ENCODE data around the gene POU2F3.
A peak's percentile ranks its signal among the peaks of the same experiment; 100 is the strongest.

The POU2F3 gene

DNA sequence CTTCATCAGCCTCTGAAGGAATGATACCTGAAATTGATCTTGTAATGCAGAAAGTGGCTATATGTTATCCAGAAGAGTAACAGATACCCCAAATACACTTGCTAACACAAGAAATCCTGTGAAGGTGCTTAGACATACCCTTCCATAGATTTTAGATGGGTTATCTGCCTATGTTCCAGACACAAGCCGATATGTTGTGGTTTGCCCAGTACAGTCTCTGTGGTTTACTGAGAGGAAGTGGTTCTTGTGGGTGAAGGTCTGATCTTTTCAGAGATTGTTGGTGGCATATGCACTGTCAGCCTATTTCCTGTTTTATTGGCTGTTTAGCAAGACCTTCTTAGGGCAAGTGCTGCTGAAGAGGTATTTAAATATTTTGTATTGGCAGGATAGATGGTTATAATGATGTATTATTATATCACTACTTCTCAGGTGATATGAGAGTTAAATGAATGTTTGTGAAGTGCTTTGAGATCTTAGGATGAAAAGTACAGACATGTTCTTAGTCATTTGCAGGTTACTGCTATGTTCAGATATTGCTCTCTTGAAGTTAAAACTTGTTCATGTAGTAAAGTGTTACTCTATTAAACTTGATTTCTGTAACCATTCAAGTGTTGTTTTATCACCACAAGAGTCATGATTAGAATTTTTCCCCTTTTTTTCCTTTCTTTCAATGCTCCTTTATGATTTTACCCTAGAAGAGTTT lies 104.5 kb downstream of the POU2F3 start:
- peak in 1 of 2 experiments; percentile 31 for DNase-seq

DNA sequence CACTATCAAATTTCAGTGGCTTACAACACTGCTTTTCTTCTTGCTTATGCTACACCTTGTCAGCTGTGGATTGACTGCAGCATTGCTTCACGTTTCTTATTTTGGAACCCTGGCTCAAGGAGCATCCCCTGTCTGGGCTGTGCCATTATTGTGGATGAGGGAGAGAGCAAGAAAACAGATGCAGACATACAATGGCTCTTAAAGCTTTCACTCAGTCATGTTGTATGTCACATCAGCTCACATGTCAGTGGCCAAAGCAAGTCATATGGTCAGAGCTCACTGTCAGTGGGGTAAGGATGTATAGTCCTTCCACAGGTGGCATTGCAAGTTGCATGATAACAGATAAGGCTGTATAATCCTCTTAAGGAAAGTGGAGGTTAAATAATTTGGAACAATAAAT lies 106.3 kb downstream of the POU2F3 start:
- no peak for DNase-seq

DNA sequence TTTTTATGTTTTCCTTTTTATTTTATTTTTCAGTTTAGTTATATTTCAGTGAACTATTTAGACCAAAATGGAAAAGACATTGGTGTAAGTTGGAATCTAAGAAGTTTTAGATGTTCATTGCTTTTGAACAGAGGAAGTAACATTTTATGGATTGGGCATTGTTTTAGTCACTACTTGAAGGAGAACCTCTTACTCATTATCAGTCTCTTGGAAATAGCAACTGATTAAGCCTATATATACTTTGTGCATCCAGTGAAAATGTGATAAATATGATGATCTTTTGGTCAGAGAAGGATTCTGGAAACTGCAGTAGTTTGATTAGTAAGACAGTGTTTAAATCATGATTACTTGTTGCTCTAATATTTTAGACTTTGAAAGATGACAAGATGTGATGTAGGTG lies 110.7 kb downstream of the POU2F3 start:
- no peak for DNase-seq

DNA sequence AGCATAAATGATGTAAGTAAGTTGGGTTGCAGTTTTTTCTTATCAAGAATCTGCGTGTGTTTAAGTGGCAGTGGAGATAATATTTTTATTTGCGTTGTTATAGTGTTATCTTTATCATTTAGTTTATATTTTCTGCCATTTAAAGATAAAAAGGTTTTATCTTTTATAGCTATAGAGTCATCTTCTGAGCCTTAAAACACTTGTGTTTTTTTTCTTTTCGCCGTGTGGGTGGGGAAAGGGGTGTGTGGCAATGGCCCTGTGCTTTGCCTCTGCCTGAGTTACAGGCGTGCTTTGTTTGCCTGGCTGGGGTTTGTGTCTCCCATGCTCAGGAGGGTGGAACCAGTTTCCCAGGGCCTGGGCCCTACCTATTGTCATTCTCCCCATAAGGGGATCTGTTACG lies 112.5 kb downstream of the POU2F3 start:
- DNase-seq, result no peak

DNA sequence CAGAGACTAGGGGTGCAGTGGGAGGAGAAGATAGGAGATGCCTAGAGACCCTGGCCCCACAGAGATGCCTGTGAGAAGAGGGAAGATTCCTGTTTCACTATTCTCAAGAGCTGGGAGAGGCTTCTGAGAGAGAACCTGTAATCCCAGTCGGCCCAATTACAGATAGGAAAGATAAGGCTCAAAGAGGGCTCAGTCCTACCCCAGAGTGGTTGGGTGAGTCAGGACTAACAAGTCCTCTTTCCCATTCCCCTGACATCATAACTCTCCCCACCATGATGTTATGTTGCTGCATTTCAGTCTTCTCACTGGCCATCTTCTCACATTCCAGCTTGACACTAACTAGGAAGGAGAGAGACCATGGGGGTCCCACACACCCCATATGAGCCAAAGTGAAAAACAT lies 114.1 kb downstream of the POU2F3 start:
- no peak for DNase-seq

DNA sequence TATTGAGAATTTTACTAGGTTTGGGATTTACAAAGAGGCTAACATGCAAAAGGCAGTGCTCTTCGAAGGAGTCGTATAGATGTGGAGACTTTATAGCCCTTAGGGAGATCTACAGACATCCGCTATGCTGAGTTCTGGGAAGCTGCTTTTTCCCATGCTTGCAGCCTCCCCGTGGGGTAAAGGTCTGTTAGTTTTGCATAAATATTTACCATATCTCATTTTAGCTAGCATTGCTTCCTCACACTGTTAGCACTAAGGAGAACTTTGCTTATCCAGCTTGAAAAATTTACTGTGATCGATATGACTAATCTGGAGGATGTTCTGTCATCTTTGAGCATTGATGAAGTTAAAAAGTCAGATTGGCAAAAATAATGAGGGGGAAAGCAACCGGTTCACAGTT lies 114.8 kb downstream of the POU2F3 start:
- no peak for DNase-seq

DNA sequence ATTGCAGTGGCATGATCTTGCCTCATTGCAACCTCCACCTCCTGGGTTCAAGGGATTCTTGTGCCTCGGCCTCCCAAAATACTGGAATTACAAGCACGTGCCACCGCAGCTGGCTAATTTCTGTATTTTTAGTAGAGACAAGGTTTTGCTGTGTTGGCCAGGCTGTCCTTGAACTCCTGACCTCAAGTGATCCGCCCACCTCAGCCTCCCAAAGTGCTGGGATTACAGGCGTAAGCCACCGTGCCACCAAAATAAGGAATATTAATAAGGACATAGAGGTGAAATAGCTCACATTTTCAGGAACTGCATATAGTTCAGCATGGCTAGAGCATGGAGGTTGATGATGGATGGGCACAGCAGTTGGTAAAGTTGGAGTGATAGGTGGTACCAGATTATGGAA lies 117.7 kb downstream of the POU2F3 start:
- no peak for DNase-seq

DNA sequence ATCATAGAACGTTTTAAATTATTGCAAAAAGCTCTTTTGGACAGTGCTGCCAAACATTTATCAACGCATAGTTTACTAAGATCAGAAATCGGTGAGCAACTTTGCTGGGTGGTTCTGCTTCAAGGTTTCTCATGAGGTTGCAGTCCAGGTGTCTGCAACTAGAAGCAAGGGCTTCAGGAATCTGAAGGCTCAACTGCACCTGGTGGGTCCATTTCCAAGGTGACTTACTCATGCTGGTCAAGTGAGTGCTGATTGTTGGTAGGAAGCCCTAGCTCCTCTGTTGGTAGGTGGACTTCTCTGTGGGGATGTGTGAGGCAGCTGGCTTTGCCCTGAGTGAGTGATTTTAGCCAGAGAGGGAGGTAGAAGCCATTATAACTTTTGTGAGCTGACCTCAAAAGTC lies 118.8 kb downstream of the POU2F3 start:
- no peak for DNase-seq

DNA sequence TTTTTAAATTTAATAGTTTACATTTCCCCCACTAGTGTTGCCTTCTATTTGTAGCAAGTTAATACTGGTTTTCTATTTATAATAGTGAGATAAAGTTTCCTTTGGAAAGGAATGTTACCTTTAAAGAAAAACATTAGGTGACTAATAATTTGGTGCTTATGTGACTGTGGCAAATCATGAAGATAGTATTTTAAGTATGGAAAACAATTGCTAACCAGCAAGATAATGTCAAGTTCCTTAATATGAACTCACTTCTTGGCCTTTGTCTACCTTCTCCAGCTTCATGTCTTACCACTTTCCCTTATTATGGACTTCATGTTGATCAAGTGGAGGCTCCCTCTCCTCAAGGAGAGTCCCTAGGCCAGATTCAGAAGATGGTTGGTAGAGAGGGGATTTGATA lies 123.5 kb downstream of the POU2F3 start:
- DNase-seq, result no peak

DNA sequence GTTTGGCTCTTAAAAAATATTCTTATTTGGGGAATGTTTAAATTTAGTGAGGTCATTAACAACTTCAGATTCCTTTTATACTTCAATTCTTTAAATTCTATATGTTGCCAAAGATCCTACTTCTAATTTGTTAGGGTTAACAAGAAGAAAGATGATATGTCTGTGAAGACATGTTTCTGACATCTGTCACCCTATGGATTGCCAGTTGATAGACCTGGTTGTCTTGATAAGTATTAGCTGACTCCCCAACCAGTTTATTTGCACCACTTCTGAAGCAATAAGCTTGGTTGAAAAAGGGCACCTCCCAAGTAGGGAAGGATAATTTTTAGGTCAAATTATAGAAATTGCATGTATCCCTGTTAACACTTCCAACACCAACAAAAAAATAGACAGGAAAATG lies 125.6 kb downstream of the POU2F3 start:
- no peak for DNase-seq
